Chondrocyte (in vitro differentiated cells): ENCODE results near the gene GEMIN2. TPM values are rescaled to one million over a fixed set of nuclear protein-coding genes. Genes with fewer than 3 reads are reported as not detected.
"Not testable (repeated sequence)": the region's sequence is repeated elsewhere in the genome, so short reads cannot be mapped to it uniquely, and the experiment has no call there.

Experiments used
- DNase-seq: peaks from one replicate; pipeline ENCODE4 v3.0.0; 2021; ENCODE audit warnings: mixed read lengths, low spot score
- H3K27ac Mint-ChIP-seq: one replicate; pipeline ENCODE4 v1.8.0; 2021; ENCODE audit warnings: mild to moderate bottlenecking, moderate library complexity, mixed read lengths; ENCODE audit not compliant: unreplicated experiment
- H3K27me3 Mint-ChIP-seq: 2 replicates; pipeline ENCODE4 v1.8.0; 2021; ENCODE audit warnings: low read depth, mixed read lengths
- H3K36me3 Mint-ChIP-seq: 2 replicates; pipeline ENCODE4 v1.8.0; 2021; ENCODE audit warnings: low read depth, mixed read lengths
- H3K4me1 Mint-ChIP-seq: 2 replicates; pipeline ENCODE4 v1.8.0; 2021; ENCODE audit warnings: low read depth, mild to moderate bottlenecking, mixed read lengths
- H3K4me3 Mint-ChIP-seq: one replicate; pipeline ENCODE4 v1.8.0; 2021; ENCODE audit warnings: mild to moderate bottlenecking, moderate library complexity, mixed read lengths; ENCODE audit not compliant: unreplicated experiment
- H3K9me3 Mint-ChIP-seq: 2 replicates; pipeline ENCODE4 v1.8.0; 2021; ENCODE audit warnings: low read depth, mixed read lengths
- total RNA-seq: library from RNA; stranded (reverse); gene quantifications from 3 replicates; pipeline ENCODE4 v1.2.1, GENCODE V29; 2021
- TF ChIP-seq, protein P1 (sequence below): fragments of 200-600 bp; sonication (generic); IDR thresholded peaks from 2 replicates; pipeline ENCODE4 v1.5.0; 2021; ENCODE audit warnings: antibody characterized with exemption, mild to moderate bottlenecking, moderate library complexity

The GEMIN2 gene
- total RNA-seq, 1 donor from 2014 or later: 14.0 TPM

DNA sequence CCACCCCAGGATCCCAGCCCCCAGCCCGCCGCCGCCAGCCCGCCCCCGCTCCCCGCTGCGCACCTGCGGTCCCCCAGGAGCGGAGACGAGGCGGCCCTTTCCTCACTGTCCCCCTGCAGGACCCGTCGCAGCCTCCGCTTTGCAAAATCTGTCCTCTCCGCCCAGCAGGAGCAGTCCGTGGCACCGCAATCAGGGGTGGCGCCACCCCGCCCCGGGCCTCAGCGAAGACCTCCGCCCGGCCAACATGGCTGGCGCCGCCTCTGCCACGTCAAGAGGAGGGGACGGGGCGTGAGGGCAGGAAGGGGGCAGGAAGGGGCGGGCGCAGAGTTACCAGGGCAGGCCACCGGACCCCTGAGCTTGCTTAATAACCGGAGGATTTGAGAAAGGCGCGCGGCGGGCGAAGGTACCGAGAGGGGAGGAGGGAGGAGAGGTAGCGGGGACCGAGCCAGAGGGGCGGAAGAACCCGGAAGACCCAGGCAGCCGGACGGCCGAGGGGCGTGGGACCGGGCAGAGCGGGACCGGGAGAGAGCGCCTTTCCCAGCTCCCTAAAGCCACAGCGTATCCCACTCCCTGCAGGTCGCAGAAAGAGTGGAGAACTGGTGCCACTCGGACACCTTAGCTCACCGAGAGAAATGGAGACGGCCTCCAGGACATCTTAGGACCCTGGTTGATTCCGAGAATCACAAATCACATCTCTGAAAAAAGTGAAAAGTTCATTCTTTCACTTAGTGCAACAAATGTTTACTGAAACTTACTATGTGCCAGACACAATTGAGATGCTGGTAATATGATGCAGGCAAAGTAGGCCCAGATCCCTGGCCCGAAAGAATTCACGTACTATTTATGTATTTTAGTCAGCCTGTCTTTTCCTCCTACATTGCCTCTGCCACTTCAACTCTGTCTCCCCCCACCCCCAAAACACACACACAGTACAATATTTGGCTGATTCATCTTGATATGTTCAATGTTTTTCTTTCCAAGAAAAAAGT is 10.9 kb upstream of the GEMIN2 start, which contains the start of gene SEC23A:
Gene SEC23A, minus strand, starts transcription at position 267 of the 989 bp plus-strand sequence. CDS start 7,117 bp downstream, outside the sequence.
- DNase-seq: peak; percentile 95
- Mint-ChIP-seq H3K4me1 (peaks cover 45% of the 10 kb centered on the region), H3K27ac (peak within 1 kb of the TSS; percentile 99), H3K27me3 (no peaks in the 10 kb centered on the region), H3K4me3 (peak within 1 kb of the TSS; percentile 89), H3K36me3 (no peaks in the 10 kb centered on the region), H3K9me3 (no peaks in the 10 kb centered on the region)
- TF ChIP-seq, protein P1, sequence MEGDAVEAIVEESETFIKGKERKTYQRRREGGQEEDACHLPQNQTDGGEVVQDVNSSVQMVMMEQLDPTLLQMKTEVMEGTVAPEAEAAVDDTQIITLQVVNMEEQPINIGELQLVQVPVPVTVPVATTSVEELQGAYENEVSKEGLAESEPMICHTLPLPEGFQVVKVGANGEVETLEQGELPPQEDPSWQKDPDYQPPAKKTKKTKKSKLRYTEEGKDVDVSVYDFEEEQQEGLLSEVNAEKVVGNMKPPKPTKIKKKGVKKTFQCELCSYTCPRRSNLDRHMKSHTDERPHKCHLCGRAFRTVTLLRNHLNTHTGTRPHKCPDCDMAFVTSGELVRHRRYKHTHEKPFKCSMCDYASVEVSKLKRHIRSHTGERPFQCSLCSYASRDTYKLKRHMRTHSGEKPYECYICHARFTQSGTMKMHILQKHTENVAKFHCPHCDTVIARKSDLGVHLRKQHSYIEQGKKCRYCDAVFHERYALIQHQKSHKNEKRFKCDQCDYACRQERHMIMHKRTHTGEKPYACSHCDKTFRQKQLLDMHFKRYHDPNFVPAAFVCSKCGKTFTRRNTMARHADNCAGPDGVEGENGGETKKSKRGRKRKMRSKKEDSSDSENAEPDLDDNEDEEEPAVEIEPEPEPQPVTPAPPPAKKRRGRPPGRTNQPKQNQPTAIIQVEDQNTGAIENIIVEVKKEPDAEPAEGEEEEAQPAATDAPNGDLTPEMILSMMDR: peak; percentile 29

GRCh38 chr14:39104078-39104801 is 9.9 kb upstream of the GEMIN2 start:
- H3K4me1 Mint-ChIP-seq: peaks cover 39% of the 10 kb centered on the region
- not testable (repeated sequence) for DNase-seq, H3K27me3 Mint-ChIP-seq, H3K9me3 Mint-ChIP-seq, H3K36me3 Mint-ChIP-seq
- H3K4me3 Mint-ChIP-seq: peak overlapping the region; percentile 89
- H3K27ac Mint-ChIP-seq: peak overlapping the region; percentile 99

- Mint-ChIP-seq H3K27me3 (no peaks in the 10 kb centered on the region), H3K27ac (no peak overlapping the region), H3K4me3 (no peak overlapping the region), H3K4me1 (peaks cover 10% of the 10 kb centered on the region), H3K36me3 (no peaks in the 10 kb centered on the region), H3K9me3 (no peaks in the 10 kb centered on the region)
- TF ChIP-seq, protein P1: peak; percentile 84
- DNase-seq: no peak
Observed at GRCh38 chr14:39107591-39107996, 6.5 kb upstream of the GEMIN2 start.

DNA sequence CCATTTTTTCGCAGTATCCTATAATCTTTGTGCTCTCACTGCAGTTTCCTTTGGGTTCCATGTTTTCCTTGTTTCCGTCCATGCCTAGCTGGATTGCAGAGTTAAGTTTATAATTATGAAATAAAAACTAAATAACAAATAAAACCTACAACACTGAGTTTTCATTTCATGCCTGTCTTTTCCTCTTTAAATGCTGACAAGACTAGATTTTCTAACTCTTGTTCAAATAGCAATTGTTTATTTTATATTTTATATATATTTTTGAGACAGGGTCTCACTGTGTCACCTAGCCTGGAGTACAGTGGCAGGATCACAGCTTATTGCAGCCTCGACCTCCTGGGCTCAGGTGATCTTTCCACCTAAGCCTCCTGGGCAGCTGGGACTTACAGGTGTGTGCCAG is 5.3 kb upstream of the GEMIN2 start:
- Mint-ChIP-seq H3K9me3 (no peaks in the 10 kb centered on the region), H3K4me1 (peaks cover 12% of the 10 kb centered on the region), H3K36me3 (no peaks in the 10 kb centered on the region), H3K27ac (no peak overlapping the region), H3K4me3 (no peak overlapping the region), H3K27me3 (no peaks in the 10 kb centered on the region)
- no peak for DNase-seq
- TF ChIP-seq, protein P1: no peak

GRCh38 chr14:39109893-39110715 is 4.0 kb upstream of the GEMIN2 start:
- H3K9me3 Mint-ChIP-seq: no peaks in the 10 kb centered on the region
- TF ChIP-seq, protein P1: no peak
- H3K36me3 Mint-ChIP-seq: no peaks in the 10 kb centered on the region
- H3K4me1 Mint-ChIP-seq: peaks cover 14% of the 10 kb centered on the region
- H3K27me3 Mint-ChIP-seq: no peaks in the 10 kb centered on the region
- DNase-seq: no peak
- H3K4me3 Mint-ChIP-seq: no peak overlapping the region
- no peak overlapping the region for H3K27ac Mint-ChIP-seq
